ENCODE data around the gene ZNF507. TPM values are rescaled to one million over a fixed set of nuclear protein-coding genes. Genes with fewer than 3 reads are reported as not detected.

The ZNF507 gene
- total RNA-seq: 42.3 and 43.2 TPM in 2 replicates
- long read RNA-seq, full-length matches to known transcripts: 22 of 50 reads
- long read RNA-seq, partial matches to known transcripts: 17 of 50 reads
- long read RNA-seq, other reads (novel, unspliced or antisense): 11 of 50 reads

- no peaks in the 10 kb centered on the region for H3K27me3 Mint-ChIP-seq
- peak; percentile 81 for DNase-seq (ENCODE audit: low spot score, unreplicated experiment)
- peak within 1 kb of the TSS; percentile 83 for H3K4me3 Mint-ChIP-seq (ENCODE audit: low read depth)
- H3K9me3 Mint-ChIP-seq (ENCODE audit: low read depth): peaks cover 6% of the 10 kb centered on the region
- H3K36me3 Mint-ChIP-seq (ENCODE audit: insufficient read depth): peaks cover 2% of the 10 kb centered on the region
- H3K27ac Mint-ChIP-seq: peak within 1 kb of the TSS; percentile 96
- peaks cover 26% of the 10 kb centered on the region for H3K4me1 Mint-ChIP-seq (ENCODE audit: low read depth)
- TF ChIP-seq CTCF (IDR thresholded peaks at IDR 0.05; ENCODE audit: unreplicated experiment): peak; percentile 8
Measured at GRCh38 chr19:32345261-32346207, at the start of gene ZNF507. Gene ZNF507 (plus strand): TSS chr19:32345610. CDS start chr19:32352831, 7,221 bp downstream.

GRCh38 chr19:32296694-32297093 is 48.7 kb upstream of the ZNF507 start:
- H3K36me3 Mint-ChIP-seq (ENCODE audit: insufficient read depth): no peaks in the 10 kb centered on the region
- H3K9me3 Mint-ChIP-seq (ENCODE audit: low read depth): peaks cover 17% of the 10 kb centered on the region
- no peak for DNase-seq (ENCODE audit: low spot score, unreplicated experiment)

GRCh38 chr19:32302778-32303177 is 42.6 kb upstream of the ZNF507 start:
- no peak for TF ChIP-seq CTCF (IDR thresholded peaks at IDR 0.05; ENCODE audit: unreplicated experiment)
- DNase-seq (ENCODE audit: low spot score, unreplicated experiment): no peak
- H3K4me1 Mint-ChIP-seq (ENCODE audit: low read depth): no peaks in the 10 kb centered on the region
- H3K27me3 Mint-ChIP-seq: peaks cover 5% of the 10 kb centered on the region
- no peak overlapping the region for H3K4me3 Mint-ChIP-seq (ENCODE audit: low read depth)
- peaks cover 1% of the 10 kb centered on the region for H3K36me3 Mint-ChIP-seq (ENCODE audit: insufficient read depth)
- H3K9me3 Mint-ChIP-seq (ENCODE audit: low read depth): peaks cover 22% of the 10 kb centered on the region
- H3K27ac Mint-ChIP-seq: no peak overlapping the region

More at GRCh38 chr19:32296694-32297093, 48.7 kb upstream of the ZNF507 start:
- Mint-ChIP-seq H3K27me3 (peaks cover 3% of the 10 kb centered on the region), H3K4me3 (ENCODE audit: low read depth) (no peak overlapping the region), H3K27ac (no peak overlapping the region), H3K4me1 (ENCODE audit: low read depth) (no peaks in the 10 kb centered on the region)
- TF ChIP-seq CTCF (IDR thresholded peaks at IDR 0.05; ENCODE audit: unreplicated experiment): no peak

- Mint-ChIP-seq H3K36me3 (ENCODE audit: insufficient read depth) (peaks cover 1% of the 10 kb centered on the region), H3K27me3 (peaks cover 5% of the 10 kb centered on the region), H3K9me3 (ENCODE audit: low read depth) (peaks cover 22% of the 10 kb centered on the region), H3K27ac (no peak overlapping the region), H3K4me3 (ENCODE audit: low read depth) (no peak overlapping the region), H3K4me1 (ENCODE audit: low read depth) (no peaks in the 10 kb centered on the region)
- no peak for TF ChIP-seq CTCF (IDR thresholded peaks at IDR 0.05; ENCODE audit: unreplicated experiment)
- no peak for DNase-seq (ENCODE audit: low spot score, unreplicated experiment)
Measured at GRCh38 chr19:32303193-32303592, 42.2 kb upstream of the ZNF507 start.

GRCh38 chr19:32307591-32307990 is 37.8 kb upstream of the ZNF507 start:
- Mint-ChIP-seq H3K27me3 (peaks cover 16% of the 10 kb centered on the region), H3K4me3 (ENCODE audit: low read depth) (no peak overlapping the region), H3K36me3 (ENCODE audit: insufficient read depth) (peaks cover 1% of the 10 kb centered on the region), H3K9me3 (ENCODE audit: low read depth) (peaks cover 3% of the 10 kb centered on the region), H3K4me1 (ENCODE audit: low read depth) (peaks cover 5% of the 10 kb centered on the region), H3K27ac (no peak overlapping the region)
- DNase-seq (ENCODE audit: low spot score, unreplicated experiment): no peak
- no peak for TF ChIP-seq CTCF (IDR thresholded peaks at IDR 0.05; ENCODE audit: unreplicated experiment)
